Measurements from ENCODE around the gene PDE6C.

PDE6C gene

DNA sequence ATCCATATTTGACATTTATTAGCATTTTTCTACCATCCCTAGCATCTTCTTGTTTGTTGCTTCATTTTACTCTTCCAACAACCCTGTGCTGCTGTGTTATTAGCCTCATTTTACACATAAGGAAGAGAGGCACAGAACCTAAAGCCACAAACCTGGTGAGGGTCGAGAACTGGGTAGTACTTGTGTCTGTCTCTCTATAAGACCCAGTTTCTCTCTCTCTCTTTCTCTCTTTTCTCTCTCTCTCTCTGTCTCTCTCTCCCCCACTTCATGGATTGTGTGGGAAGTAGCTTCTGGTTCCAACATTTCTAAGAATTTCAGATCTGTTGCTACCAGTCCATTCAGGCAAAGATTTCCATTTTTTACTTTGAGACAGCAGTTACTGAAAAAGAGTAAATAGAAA is 91.5 kb downstream of the PDE6C start:
- no peak for ATAC-seq

GRCh38 chr10:93704451-93704850 is 92.1 kb downstream of the PDE6C start:
- no peak for ATAC-seq
- no peak for TF ChIP-seq ZNF8 (CRISPR knock-in tag; IDR thresholded peaks at IDR 0.05)
- no peak for TF ChIP-seq ZFP3 (CRISPR knock-in tag; IDR thresholded peaks at IDR 0.05)
- no peak for TF ChIP-seq SNAI2 (CRISPR knock-in tag; IDR thresholded peaks at IDR 0.05)
- TF ChIP-seq PPARA (CRISPR knock-in tag; IDR thresholded peaks at IDR 0.05; ENCODE audit: borderline replicate concordance), result no peak
- no peak for TF ChIP-seq ZC3H10 (CRISPR knock-in tag; IDR thresholded peaks at IDR 0.05)
- TF ChIP-seq TOX (CRISPR knock-in tag; IDR thresholded peaks at IDR 0.05; ENCODE audit: borderline replicate concordance), result no peak
- no peak for TF ChIP-seq OSR1 (CRISPR knock-in tag; IDR thresholded peaks at IDR 0.05)
- no peak for TF ChIP-seq POU6F1 (CRISPR knock-in tag; IDR thresholded peaks at IDR 0.05; ENCODE audit: borderline replicate concordance, low read depth)
- TF ChIP-seq GLIS3 (CRISPR knock-in tag; IDR thresholded peaks at IDR 0.05), result no peak
- no peak for TF ChIP-seq BACH2 (CRISPR knock-in tag; IDR thresholded peaks at IDR 0.05; ENCODE audit: borderline replicate concordance)
- TF ChIP-seq, protein P1, sequence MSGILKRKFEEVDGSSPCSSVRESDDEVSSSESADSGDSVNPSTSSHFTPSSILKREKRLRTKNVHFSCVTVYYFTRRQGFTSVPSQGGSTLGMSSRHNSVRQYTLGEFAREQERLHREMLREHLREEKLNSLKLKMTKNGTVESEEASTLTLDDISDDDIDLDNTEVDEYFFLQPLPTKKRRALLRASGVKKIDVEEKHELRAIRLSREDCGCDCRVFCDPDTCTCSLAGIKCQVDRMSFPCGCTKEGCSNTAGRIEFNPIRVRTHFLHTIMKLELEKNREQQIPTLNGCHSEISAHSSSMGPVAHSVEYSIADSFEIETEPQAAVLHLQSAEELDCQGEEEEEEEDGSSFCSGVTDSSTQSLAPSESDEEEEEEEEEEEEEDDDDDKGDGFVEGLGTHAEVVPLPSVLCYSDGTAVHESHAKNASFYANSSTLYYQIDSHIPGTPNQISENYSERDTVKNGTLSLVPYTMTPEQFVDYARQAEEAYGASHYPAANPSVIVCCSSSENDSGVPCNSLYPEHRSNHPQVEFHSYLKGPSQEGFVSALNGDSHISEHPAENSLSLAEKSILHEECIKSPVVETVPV (CRISPR knock-in tag; IDR thresholded peaks at IDR 0.05), result no peak
- TF ChIP-seq TCF4 (CRISPR knock-in tag; IDR thresholded peaks at IDR 0.05; ENCODE audit: borderline replicate concordance), result no peak
- TF ChIP-seq CSDC2 (CRISPR knock-in tag; IDR thresholded peaks at IDR 0.05), result no peak
- no peak for TF ChIP-seq ZNF565 (CRISPR knock-in tag; conservative IDR thresholded peaks at IDR 0.05; ENCODE audit: low read depth)

More for the DNA sequence above, 91.5 kb downstream of the PDE6C start:
- TF ChIP-seq, protein P1 (CRISPR knock-in tag; IDR thresholded peaks at IDR 0.05), result no peak
- no peak for TF ChIP-seq BACH2 (CRISPR knock-in tag; IDR thresholded peaks at IDR 0.05; ENCODE audit: borderline replicate concordance)
- TF ChIP-seq TOX (CRISPR knock-in tag; IDR thresholded peaks at IDR 0.05; ENCODE audit: borderline replicate concordance), result no peak
- TF ChIP-seq SNAI2 (CRISPR knock-in tag; IDR thresholded peaks at IDR 0.05), result no peak
- TF ChIP-seq PATZ1 (CRISPR knock-in tag; IDR thresholded peaks at IDR 0.05; ENCODE audit: borderline replicate concordance), result no peak
- TF ChIP-seq ESRRG (CRISPR knock-in tag; IDR thresholded peaks at IDR 0.05), result no peak
- no peak for TF ChIP-seq ZFP30 (CRISPR knock-in tag; IDR thresholded peaks at IDR 0.05)
- TF ChIP-seq CSDC2 (CRISPR knock-in tag; IDR thresholded peaks at IDR 0.05), result no peak
- no peak for TF ChIP-seq TSHZ2 (CRISPR knock-in tag; IDR thresholded peaks at IDR 0.05)
- TF ChIP-seq PPARA (CRISPR knock-in tag; IDR thresholded peaks at IDR 0.05; ENCODE audit: borderline replicate concordance), result no peak
- no peak for TF ChIP-seq ZFP3 (CRISPR knock-in tag; IDR thresholded peaks at IDR 0.05)
- no peak for TF ChIP-seq RARB (CRISPR knock-in tag; IDR thresholded peaks at IDR 0.05)
- TF ChIP-seq ZNF565 (CRISPR knock-in tag; conservative IDR thresholded peaks at IDR 0.05; ENCODE audit: low read depth), result no peak
- TF ChIP-seq POU6F1 (CRISPR knock-in tag; IDR thresholded peaks at IDR 0.05; ENCODE audit: borderline replicate concordance, low read depth), result no peak
- no peak for TF ChIP-seq ISL1 (CRISPR knock-in tag; IDR thresholded peaks at IDR 0.05)
- TF ChIP-seq ZNF8 (CRISPR knock-in tag; IDR thresholded peaks at IDR 0.05), result no peak
- TF ChIP-seq OSR1 (CRISPR knock-in tag; IDR thresholded peaks at IDR 0.05), result no peak
- TF ChIP-seq ZNF70 (CRISPR knock-in tag; IDR thresholded peaks at IDR 0.05), result no peak
